Neural progenitor cell (in vitro differentiated cells): ENCODE results near the gene AHCY. TPM values are rescaled to one million over a fixed set of nuclear protein-coding genes. Genes with fewer than 3 reads are reported as not detected.

Experiments used
- DNase-seq: peaks from one replicate; pipeline ENCODE4 v3.0.0-alpha.2; 2016; ENCODE audit warnings: low spot score
- H2AFZ ChIP-seq: fragments of 200-600 bp; sonication (generic); replicated peaks from 2 replicates; pipeline ENCODE4 v1.6.1; 2016; ENCODE audit warnings: antibody characterized with exemption
- H3F3A ChIP-seq: fragments of 200-600 bp; sonication (generic); 2 replicates; pipeline ENCODE4 v1.6.1; 2016; ENCODE audit warnings: antibody characterized with exemption, low read depth
- H3K27ac ChIP-seq: fragments of 200-600 bp; sonication (generic); 2 replicates; pipeline ENCODE4 v1.5.1; 2016; ENCODE audit warnings: mild to moderate bottlenecking
- H3K27me3 ChIP-seq: fragments of 200-600 bp; sonication (generic); 2 replicates; pipeline ENCODE4 v1.6.1; 2016; ENCODE audit warnings: mild to moderate bottlenecking, moderate library complexity
- H3K36me3 ChIP-seq: fragments of 200-600 bp; sonication (generic); 2 replicates; pipeline ENCODE4 v1.5.1; 2016
- H3K4me1 ChIP-seq: fragments of 200-600 bp; sonication (generic); 2 replicates; pipeline ENCODE4 v1.6.1; 2016; ENCODE audit warnings: mixed run types
- H3K4me2 ChIP-seq: fragments of 200-600 bp; sonication (generic); 2 replicates; pipeline ENCODE4 v1.6.1; 2016
- H3K4me3 ChIP-seq: fragments of 200-600 bp; sonication (generic); 2 replicates; pipeline ENCODE4 v1.5.1; 2016
- H3K79me2 ChIP-seq: fragments of 200-600 bp; sonication (generic); 2 replicates; pipeline ENCODE4 v1.6.1; 2016; ENCODE audit warnings: low read depth
- H3K9ac ChIP-seq: fragments of 200-600 bp; sonication (generic); 2 replicates; pipeline ENCODE4 v1.6.1; 2016
- H3K9me3 ChIP-seq: fragments of 200-600 bp; sonication (generic); 2 replicates; pipeline ENCODE4 v1.5.1; 2016; ENCODE audit warnings: low read depth
- H4K20me1 ChIP-seq: fragments of 200-600 bp; sonication (generic); 2 replicates; pipeline ENCODE4 v1.6.1; 2016; ENCODE audit warnings: low read depth
- H3K27ac Mint-ChIP-seq: 3 replicates; pipeline ENCODE4 v1.8.0; 2021; ENCODE audit warnings: mixed read lengths
- H3K27me3 Mint-ChIP-seq: 2 replicates; pipeline ENCODE4 v1.8.0; 2022; ENCODE audit warnings: low read depth, mild to moderate bottlenecking, inconsistent platforms, moderate library complexity, mixed read lengths; ENCODE audit not compliant: insufficient read depth
- H3K36me3 Mint-ChIP-seq: 3 replicates; pipeline ENCODE4 v1.8.0; 2021; ENCODE audit warnings: mixed read lengths
- H3K4me1 Mint-ChIP-seq: 3 replicates; pipeline ENCODE4 v1.8.0; 2021; ENCODE audit warnings: mixed read lengths
- H3K4me3 Mint-ChIP-seq: 3 replicates; pipeline ENCODE4 v1.8.0; 2021; ENCODE audit warnings: mild to moderate bottlenecking, moderate library complexity, mixed read lengths
- H3K9me3 Mint-ChIP-seq: 3 replicates; pipeline ENCODE4 v1.8.0; 2020; ENCODE audit warnings: mixed read lengths
- CTCF ChIP-seq: fragments of 200-600 bp; sonication (generic); IDR thresholded peaks from 2 replicates; pipeline ENCODE4 v1.5.1; 2017; ENCODE audit warnings: antibody characterized with exemption, mild to moderate bottlenecking
- EZH2 ChIP-seq: fragments of 200-600 bp; sonication (generic); IDR thresholded peaks from 2 replicates; pipeline ENCODE4 v1.6.1; 2017; ENCODE audit warnings: antibody characterized with exemption, mild to moderate bottlenecking, moderate library complexity
- EZH2phosphoT487 ChIP-seq: fragments of 200-600 bp; sonication (generic); IDR thresholded peaks from 2 replicates; pipeline ENCODE4 v1.6.1; 2017; ENCODE audit warnings: antibody characterized with exemption
- total RNA-seq: library from RNA; depleted of rRNA; stranded (reverse); fragments of >200 nt; gene quantifications from 2 replicates; pipeline ENCODE4 v1.2.3, GENCODE V29; 2015; ENCODE audit warnings: low replicate concordance

The AHCY gene
- total RNA-seq, 1 donor from 2014 or later, result 184 TPM

GRCh38 chr20:34295284-34295683, 7.9 kb downstream of the AHCY start:
- no peaks in the 10 kb centered on the region for H3K4me1 Mint-ChIP-seq
- peaks cover 31% of the 10 kb centered on the region for H4K20me1 ChIP-seq

DNA sequence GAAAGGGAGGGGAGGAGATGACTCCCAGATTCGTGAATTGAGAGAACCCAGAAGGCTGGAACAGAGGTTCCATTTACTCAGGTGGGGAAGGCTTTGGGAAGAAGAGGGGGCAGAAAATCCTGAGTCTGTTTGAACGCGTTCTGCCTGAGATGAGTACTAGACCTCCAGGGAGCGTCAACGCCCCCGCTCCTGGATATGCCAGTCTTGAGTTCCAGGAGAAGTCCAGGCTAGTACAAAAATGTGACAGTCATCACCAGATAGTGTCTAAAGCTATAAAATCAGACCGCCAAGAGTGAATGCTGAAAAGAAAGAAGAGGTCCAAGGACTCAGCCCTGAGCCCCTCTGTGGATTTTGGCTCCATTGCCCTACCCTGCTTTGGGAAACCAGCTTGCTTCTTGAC, 8.6 kb downstream of the AHCY start:
- Histone ChIP-seq H4K20me1 (peaks cover 31% of the 10 kb centered on the region), H3F3A (peaks cover 2% of the 10 kb centered on the region), H3K36me3 (no peaks in the 10 kb centered on the region), H3K4me1 (no peaks in the 10 kb centered on the region), H3K4me2 (no peak overlapping the region), H3K4me3 (no peak overlapping the region), H3K27me3 (no peaks in the 10 kb centered on the region), H2AFZ (no peak overlapping the region), H3K9ac (no peak overlapping the region), H3K79me2 (peaks cover 49% of the 10 kb centered on the region), H3K9me3 (no peaks in the 10 kb centered on the region), H3K27ac (no peak overlapping the region)
- DNase-seq, result no peak
- TF ChIP-seq CTCF, result no peak
- no peak for TF ChIP-seq EZH2
- TF ChIP-seq EZH2phosphoT487, result no peak
- Mint-ChIP-seq H3K27ac (no peak overlapping the region), H3K36me3 (peaks cover 38% of the 10 kb centered on the region), H3K9me3 (no peaks in the 10 kb centered on the region), H3K4me1 (no peaks in the 10 kb centered on the region), H3K27me3 (peaks cover 2% of the 10 kb centered on the region), H3K4me3 (no peak overlapping the region)

More at GRCh38 chr20:34295284-34295683, 7.9 kb downstream of the AHCY start:
- no peaks in the 10 kb centered on the region for H3K9me3 Mint-ChIP-seq
- H3K27ac ChIP-seq, result no peak overlapping the region
- DNase-seq, result no peak
- no peaks in the 10 kb centered on the region for H3K9me3 ChIP-seq
- H3K36me3 Mint-ChIP-seq, result peaks cover 32% of the 10 kb centered on the region
- H2AFZ ChIP-seq, result no peak overlapping the region
- no peak overlapping the region for H3K9ac ChIP-seq
- H3K27me3 ChIP-seq, result no peaks in the 10 kb centered on the region
- no peak for TF ChIP-seq EZH2phosphoT487
- no peak for TF ChIP-seq CTCF
- TF ChIP-seq EZH2, result no peak
- H3K4me1 ChIP-seq, result no peaks in the 10 kb centered on the region
- peaks cover 2% of the 10 kb centered on the region for H3F3A ChIP-seq
- peaks cover 56% of the 10 kb centered on the region for H3K79me2 ChIP-seq
- H3K27ac Mint-ChIP-seq, result no peak overlapping the region
- H3K4me2 ChIP-seq, result no peak overlapping the region
- peaks cover 2% of the 10 kb centered on the region for H3K27me3 Mint-ChIP-seq
- no peak overlapping the region for H3K4me3 Mint-ChIP-seq
- no peak overlapping the region for H3K4me3 ChIP-seq
- no peaks in the 10 kb centered on the region for H3K36me3 ChIP-seq

DNA sequence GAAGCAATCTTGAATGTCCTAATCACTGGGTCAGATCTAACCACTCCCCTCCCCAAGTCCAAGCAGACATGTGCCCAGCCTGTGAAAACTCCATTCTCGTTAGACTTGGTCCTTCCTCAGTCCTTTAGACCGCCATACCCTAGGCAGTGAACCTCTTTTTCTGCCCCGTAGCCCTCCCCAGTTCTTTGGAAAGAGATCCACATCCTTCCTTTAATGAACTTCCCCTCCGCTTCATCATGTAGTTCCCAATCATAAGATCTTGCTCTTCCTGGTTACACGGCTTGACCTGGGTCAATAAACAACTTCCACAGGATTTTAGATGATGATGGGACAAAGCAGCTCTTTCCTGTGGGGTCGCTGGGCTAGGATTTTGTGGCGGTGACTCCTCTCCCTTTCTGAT, 9.6 kb downstream of the AHCY start:
- peaks cover 31% of the 10 kb centered on the region for H4K20me1 ChIP-seq
- peaks cover 39% of the 10 kb centered on the region for H3K79me2 ChIP-seq
- no peak overlapping the region for H2AFZ ChIP-seq
- no peak overlapping the region for H3K4me3 ChIP-seq
- H3K9ac ChIP-seq, result no peak overlapping the region
- Mint-ChIP-seq H3K27me3 (peaks cover 2% of the 10 kb centered on the region), H3K4me1 (no peaks in the 10 kb centered on the region), H3K9me3 (no peaks in the 10 kb centered on the region), H3K4me3 (no peak overlapping the region), H3K27ac (no peak overlapping the region), H3K36me3 (peaks cover 42% of the 10 kb centered on the region)
- no peaks in the 10 kb centered on the region for H3K4me1 ChIP-seq
- no peak overlapping the region for H3K4me2 ChIP-seq
- no peak for TF ChIP-seq EZH2
- TF ChIP-seq CTCF, result no peak
- TF ChIP-seq EZH2phosphoT487, result no peak
- H3K9me3 ChIP-seq, result no peaks in the 10 kb centered on the region
- DNase-seq, result no peak
- no peaks in the 10 kb centered on the region for H3F3A ChIP-seq
- no peaks in the 10 kb centered on the region for H3K36me3 ChIP-seq
- no peaks in the 10 kb centered on the region for H3K27me3 ChIP-seq
- H3K27ac ChIP-seq, result no peak overlapping the region
